MM.1S (cell line): ENCODE measurements around the gene HYCC1.

Experiments
- EZH2 ChIP-seq: fragments of 300-600 bp; sonication (generic); optimal IDR thresholded peaks from 2 replicates; pipeline ENCODE3; 2017; ENCODE audit warnings: low read depth, mild to moderate bottlenecking, antibody characterized with exemption, low read length, mixed read lengths
- EZH2phosphoT487 ChIP-seq: fragments of 300-600 bp; sonication (generic); IDR thresholded peaks from 2 replicates; pipeline ENCODE4 v1.6.1; 2018; ENCODE audit warnings: antibody characterized with exemption, low read length
- TF ChIP-seq, protein P1 (sequence below): fragments of 300-600 bp; sonication (generic); IDR thresholded peaks from 2 replicates; pipeline ENCODE4 v1.5.1; 2016; ENCODE audit warnings: antibody characterized with exemption, low read length, mixed read lengths

DNA sequence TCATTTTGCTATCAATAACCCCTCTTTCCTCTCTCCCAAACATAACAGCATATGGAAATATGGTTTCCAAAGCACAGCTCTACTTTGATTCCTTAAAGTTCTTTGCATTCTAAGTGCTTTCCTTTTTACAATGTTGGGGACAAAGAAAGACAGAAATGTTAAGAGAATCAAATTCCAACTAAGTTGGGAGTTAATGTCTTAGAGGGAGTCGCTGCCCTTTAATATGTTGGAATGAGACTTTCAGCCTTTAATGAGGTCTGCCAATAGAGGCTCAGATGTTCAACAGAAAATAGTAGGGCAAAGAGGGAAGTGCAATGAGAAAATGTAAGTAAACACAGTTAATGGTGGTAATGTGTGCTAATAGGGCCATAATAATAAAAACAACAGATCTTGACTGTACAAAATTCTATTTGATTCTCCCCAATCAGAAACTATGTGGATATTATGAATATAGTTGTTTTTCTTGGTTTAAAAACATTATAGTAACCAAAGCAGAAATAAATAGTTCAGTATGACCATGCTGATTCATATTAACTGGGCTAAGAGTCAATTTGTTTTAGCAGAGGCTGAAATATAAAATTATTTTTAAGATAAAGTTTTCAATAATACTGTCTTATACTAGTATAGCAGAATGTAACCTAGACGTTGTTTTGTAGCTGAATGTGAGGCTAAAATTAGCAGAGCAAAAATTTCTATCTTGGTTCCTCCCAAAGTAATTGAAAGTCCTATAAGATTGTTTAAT lies 10.3 kb downstream of the HYCC1 start:
- TF ChIP-seq, protein P1, sequence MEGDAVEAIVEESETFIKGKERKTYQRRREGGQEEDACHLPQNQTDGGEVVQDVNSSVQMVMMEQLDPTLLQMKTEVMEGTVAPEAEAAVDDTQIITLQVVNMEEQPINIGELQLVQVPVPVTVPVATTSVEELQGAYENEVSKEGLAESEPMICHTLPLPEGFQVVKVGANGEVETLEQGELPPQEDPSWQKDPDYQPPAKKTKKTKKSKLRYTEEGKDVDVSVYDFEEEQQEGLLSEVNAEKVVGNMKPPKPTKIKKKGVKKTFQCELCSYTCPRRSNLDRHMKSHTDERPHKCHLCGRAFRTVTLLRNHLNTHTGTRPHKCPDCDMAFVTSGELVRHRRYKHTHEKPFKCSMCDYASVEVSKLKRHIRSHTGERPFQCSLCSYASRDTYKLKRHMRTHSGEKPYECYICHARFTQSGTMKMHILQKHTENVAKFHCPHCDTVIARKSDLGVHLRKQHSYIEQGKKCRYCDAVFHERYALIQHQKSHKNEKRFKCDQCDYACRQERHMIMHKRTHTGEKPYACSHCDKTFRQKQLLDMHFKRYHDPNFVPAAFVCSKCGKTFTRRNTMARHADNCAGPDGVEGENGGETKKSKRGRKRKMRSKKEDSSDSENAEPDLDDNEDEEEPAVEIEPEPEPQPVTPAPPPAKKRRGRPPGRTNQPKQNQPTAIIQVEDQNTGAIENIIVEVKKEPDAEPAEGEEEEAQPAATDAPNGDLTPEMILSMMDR = no peak
- TF ChIP-seq EZH2 = no peak
- no peak for TF ChIP-seq EZH2phosphoT487
